ENCODE data around the gene RUFY2. TPM values are rescaled to one million over a fixed set of nuclear protein-coding genes. Genes with fewer than 3 reads are reported as not detected.

RUFY2 gene
- total and polyA plus RNA-seq, 2 experiments from 2014 or later, result 10.3 to 17.3 TPM

- Mint-ChIP-seq H3K27ac (no peak overlapping the region; the same call in 1 of the 2 replicates), H3K4me3 (no peak overlapping the region), H3K9me3 (no peaks in the 10 kb centered on the region), H3K36me3 (ENCODE audit: low read depth) (peaks cover 63% of the 10 kb centered on the region), H3K27me3 (ENCODE audit: insufficient read depth, low read depth, poor library complexity) (peaks cover 1% of the 10 kb centered on the region), H3K4me1 (peaks cover 2% of the 10 kb centered on the region; the same call in 1 of the 3 replicates)
- no peak for DNase-seq (ENCODE audit: low spot score)
- no peak overlapping the region for H3K4me2 ChIP-seq
- peaks cover 38% of the 10 kb centered on the region for H3K36me3 ChIP-seq (ENCODE audit: insufficient read depth)
- peaks cover 14% of the 10 kb centered on the region; the same call in 1 of the 2 replicates for H3K79me2 ChIP-seq (replicated peaks; ENCODE audit: insufficient read depth)
- H3K4me3 ChIP-seq, result no peak overlapping the region
- ATAC-seq, result no peak
- peaks cover 15% of the 10 kb centered on the region for H3F3A ChIP-seq (replicated peaks; ENCODE audit: low read depth)
- H4K20me1 ChIP-seq (replicated peaks; ENCODE audit: insufficient read depth), result peaks cover 17% of the 10 kb centered on the region
- no peak overlapping the region for H2AFZ ChIP-seq
- no peaks in the 10 kb centered on the region for H3K9me2 ChIP-seq (ENCODE audit: insufficient read depth)
- TF ChIP-seq EZH2phosphoT487 (IDR thresholded peaks at IDR 0.05; ENCODE audit: unreplicated experiment), result no peak
- no peak for TF ChIP-seq EZH2 (IDR thresholded peaks at IDR 0.05; ENCODE audit: low read depth, unreplicated experiment)
- no peak for TF ChIP-seq STAT1 (IDR thresholded peaks at IDR 0.05; ENCODE audit: unreplicated experiment)
- H3K27ac ChIP-seq (ENCODE audit: low read depth), result no peak overlapping the region
- no peaks in the 10 kb centered on the region for H3K27me3 ChIP-seq (ENCODE audit: insufficient read depth)
- H3K4me1 ChIP-seq (ENCODE audit: insufficient read depth), result no peaks in the 10 kb centered on the region
Measured at GRCh38 chr10:68345621-68346020, 61.5 kb downstream of the RUFY2 start.

- Histone ChIP-seq H3K27ac (ENCODE audit: low read depth) (no peak overlapping the region), H4K20me1 (replicated peaks; ENCODE audit: insufficient read depth) (peaks cover 34% of the 10 kb centered on the region), H3F3A (replicated peaks; ENCODE audit: low read depth) (peaks cover 27% of the 10 kb centered on the region), H3K79me2 (replicated peaks; ENCODE audit: insufficient read depth) (peaks cover 40% of the 10 kb centered on the region), H3K36me3 (ENCODE audit: insufficient read depth) (peaks cover 64% of the 10 kb centered on the region), H3K27me3 (ENCODE audit: insufficient read depth) (no peaks in the 10 kb centered on the region), H3K4me1 (ENCODE audit: insufficient read depth) (no peaks in the 10 kb centered on the region), H3K4me3 (no peak overlapping the region), H3K4me2 (no peak overlapping the region), H3K9me2 (ENCODE audit: insufficient read depth) (no peaks in the 10 kb centered on the region), H2AFZ (no peak overlapping the region)
- TF ChIP-seq JUNB (IDR thresholded peaks at IDR 0.05; ENCODE audit: unreplicated experiment) (no peak), ZNF331 (CRISPR knock-in tag; IDR thresholded peaks at IDR 0.05; ENCODE audit: low read depth) (no peak), ETS1 (IDR thresholded peaks at IDR 0.05) (no peak), POLR2AphosphoS5 (IDR thresholded peaks at IDR 0.05; ENCODE audit: low read depth) (no peak), REST (IDR thresholded peaks at IDR 0.05; ENCODE audit: unreplicated experiment) (no peak)
- Mint-ChIP-seq H3K27me3 (ENCODE audit: insufficient read depth, low read depth, poor library complexity) (no peaks in the 10 kb centered on the region), H3K27ac (no peak overlapping the region), H3K4me3 (no peak overlapping the region), H3K36me3 (ENCODE audit: low read depth) (peaks cover 80% of the 10 kb centered on the region), H3K4me1 (no peaks in the 10 kb centered on the region), H3K9me3 (no peaks in the 10 kb centered on the region)
- no peak for DNase-seq (ENCODE audit: low spot score)
- no peak for ATAC-seq
Measured at GRCh38 chr10:68342909-68343516, 64.1 kb downstream of the RUFY2 start.

Data from GM23338 (cell line).